Stimulated activated CD4-positive, alpha-beta T cell treated with anti-CD3 and anti-CD28 coated beads, Interleukin-4, amount 100 ng/mL, for 48 hours (primary cell): ENCODE data around the gene SLC5A2.
"Not testable (repeated sequence)": the region's sequence is repeated elsewhere in the genome, so short reads cannot be mapped to it uniquely, and the experiment has no call there.

ENCODE experiments used
- DNase-seq, 2 donors: peaks; one replicate each; pipeline ENCODE4 v3.0.0-alpha.2; 2020; ENCODE audit warnings: low read depth in 2 of 2

SLC5A2 gene

GRCh38 chr16:31496670-31497069 lies 13.7 kb downstream of the SLC5A2 start:
- DNase-seq: no peak

- no peak for DNase-seq
These were observed 15.6 kb downstream of the SLC5A2 start for GRCh38 chr16:31498493-31498892.

DNA sequence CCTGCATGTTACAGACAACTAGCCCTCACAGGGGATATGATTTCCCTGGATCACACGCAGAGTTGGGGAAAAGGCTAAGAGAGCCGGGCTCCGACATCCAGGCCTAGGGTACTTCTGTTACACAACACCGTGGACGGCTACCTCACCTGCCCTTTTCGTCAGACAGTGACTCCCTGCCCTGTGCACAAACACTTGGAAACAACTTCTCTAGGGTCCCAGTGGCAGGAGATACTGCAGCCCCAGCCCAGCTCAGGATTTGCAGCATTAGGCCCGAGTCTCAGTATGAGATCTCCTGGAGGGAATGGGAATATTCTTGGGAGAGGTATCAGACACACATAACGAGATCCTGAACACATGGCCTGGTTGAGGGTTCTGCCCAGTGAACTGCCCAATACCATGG lies 17.0 kb downstream of the SLC5A2 start:
- no peak for DNase-seq

GRCh38 chr16:31501226-31501965 lies 18.5 kb downstream of the SLC5A2 start:
- DNase-seq: no peak

- DNase-seq: no peak
These were observed 19.0 kb downstream of the SLC5A2 start for GRCh38 chr16:31501966-31502348.

DNA sequence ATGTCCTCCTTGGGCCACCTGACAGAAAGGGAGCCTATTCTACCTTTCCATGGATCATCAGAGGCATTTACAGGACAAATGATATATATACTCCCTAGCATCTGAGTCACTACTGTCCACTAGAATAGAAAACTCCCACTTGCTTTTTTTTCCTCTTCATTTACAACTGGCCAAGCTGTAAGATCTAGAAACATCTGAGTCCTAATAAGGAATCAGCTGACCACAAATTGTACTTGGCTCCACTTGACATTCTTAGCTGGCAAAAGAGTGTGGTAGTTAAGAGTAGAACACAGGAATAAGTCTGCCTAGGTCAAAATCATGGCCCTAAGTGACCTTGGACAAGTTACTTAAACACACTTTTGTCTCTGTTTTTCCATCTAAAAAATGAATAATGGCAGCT lies 20.1 kb downstream of the SLC5A2 start:
- DNase-seq: no peak

- DNase-seq: not testable (repeated sequence)
These were observed 20.6 kb downstream of the SLC5A2 start for GRCh38 chr16:31503555-31503954.

- DNase-seq: no peak
These were observed 21.2 kb downstream of the SLC5A2 start for GRCh38 chr16:31504159-31504558.

- DNase-seq: no peak
These were observed 22.6 kb downstream of the SLC5A2 start for GRCh38 chr16:31505483-31505882.

DNA sequence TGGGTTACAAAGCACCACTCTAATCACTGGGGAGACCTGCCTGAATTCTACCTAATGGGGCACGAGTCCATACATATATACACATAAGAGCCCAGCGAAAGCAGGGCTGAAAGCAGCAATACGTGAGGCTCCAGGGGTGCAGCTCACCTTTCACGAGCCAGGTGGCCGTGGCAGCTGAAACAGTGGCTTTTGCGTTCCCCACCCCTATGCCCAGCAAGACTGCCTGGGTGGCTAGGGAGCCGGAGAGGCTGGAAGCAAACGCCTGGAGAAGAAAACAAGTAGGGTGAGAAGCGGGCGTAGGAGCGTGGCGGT lies 24.6 kb downstream of the SLC5A2 start:
- DNase-seq: no peak

DNA sequence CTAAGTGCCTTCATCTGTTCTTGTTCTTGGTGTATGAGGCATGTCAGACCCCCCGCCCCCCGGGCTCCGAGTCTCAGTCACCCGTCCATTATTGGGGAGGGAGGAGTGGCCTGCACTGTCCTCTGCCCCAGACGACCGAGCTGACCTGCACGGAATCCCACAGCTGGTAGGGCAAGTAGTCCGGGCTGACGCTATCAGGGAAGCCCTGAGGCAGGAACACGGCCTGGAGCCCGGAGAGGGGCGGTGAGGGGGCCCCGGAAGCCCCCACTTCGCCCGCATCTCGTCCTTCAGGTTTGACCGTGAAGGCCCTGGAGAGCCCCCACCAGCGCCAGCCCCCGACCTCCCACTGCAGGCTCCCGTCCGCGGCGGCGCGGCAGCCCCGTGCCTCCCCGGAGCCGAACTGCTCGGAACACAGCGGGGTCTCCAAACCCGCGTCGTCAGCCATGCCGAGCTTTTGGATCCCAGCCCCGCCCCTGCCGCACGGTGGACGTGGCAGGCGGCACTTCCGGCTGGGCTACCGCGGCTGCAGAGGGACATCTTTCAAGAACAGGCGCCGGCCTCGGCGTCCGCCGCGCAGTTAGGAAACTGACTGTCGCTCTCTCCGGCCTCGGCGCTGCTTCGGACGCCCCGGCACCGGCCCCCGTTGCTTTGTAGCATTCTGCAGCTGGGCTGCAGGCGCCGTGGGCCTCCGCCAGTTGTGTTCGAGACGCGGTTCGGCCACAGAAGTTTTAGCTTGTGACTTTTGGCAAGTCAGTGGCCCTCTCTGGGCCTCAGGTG lies 25.2 kb downstream of the SLC5A2 start, which contains the start of gene RUSF1:
Gene RUSF1 (minus strand): TSS at position 463 of the 777 bp plus-strand sequence. CDS start 18 bp downstream, at position 445.
- peak; percentile 76 to 84 for DNase-seq

GRCh38 chr16:31508706-31509195 lies 25.8 kb downstream of the SLC5A2 start:
- no peak for DNase-seq

- DNase-seq: no peak
These were observed 30.2 kb downstream of the SLC5A2 start for GRCh38 chr16:31513126-31513525.

- DNase-seq: no peak
These were observed 31.0 kb downstream of the SLC5A2 start for GRCh38 chr16:31513884-31514283.

DNA sequence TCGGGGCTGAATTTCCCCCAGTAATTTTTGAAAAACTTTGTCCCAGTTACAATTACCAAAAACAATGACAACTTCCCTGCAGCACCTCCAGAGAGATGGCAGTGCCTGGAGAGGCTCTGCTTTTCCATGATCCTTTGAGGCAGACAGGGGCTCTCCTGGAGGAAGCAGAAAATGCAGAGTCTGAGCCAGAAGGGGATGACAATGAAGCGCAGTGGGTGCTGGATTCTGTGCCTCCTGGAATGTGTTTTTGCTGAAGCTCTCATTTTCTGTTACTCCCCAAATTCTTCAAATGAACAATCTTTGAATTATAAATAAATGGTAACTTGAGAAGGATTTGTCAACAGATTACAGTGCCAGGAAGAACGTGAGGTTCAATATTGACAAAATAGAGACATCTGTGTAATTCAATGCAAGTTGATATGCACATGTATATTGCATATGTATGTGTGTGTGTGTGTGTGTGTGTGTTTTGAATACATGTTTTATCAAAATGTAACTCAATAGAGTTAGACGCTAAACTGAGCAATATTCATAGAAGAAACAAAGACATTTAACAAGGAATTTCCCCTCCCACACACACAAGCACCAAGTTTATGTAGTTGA lies 35.0 kb downstream of the SLC5A2 start:
- no peak for DNase-seq

DNA sequence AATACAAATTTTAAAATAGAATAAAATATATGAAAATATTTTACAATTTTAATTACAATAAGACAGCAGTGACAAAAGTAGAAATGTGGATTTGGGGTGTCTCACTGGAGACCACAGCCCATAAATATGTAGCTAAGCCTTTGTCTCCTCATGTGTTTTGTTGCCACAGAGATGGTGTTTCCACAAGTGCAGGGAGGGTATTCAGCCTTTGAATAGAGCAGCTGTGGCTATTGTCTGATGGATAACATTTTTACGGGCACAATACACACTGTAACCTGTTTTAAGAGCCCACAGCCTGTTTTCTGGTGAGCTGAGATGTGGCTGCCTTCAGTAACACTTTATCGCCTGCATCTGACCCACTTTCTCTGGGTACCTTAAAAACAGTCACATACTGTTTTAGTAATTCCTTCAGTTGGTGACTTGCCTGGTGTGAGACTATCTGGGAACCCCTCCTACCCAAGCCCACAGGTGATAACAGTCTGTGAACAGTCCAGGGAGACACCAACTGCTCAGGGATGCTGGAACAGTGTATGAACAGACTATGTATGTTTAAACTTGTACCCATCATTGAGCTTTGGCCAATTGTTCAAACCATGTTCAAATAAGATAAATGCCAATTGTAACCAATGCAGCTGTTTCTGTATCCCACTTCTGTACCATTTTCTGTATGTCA lies 37.0 kb downstream of the SLC5A2 start:
- no peak for DNase-seq

- DNase-seq: no peak
These were observed 38.4 kb downstream of the SLC5A2 start for GRCh38 chr16:31521368-31521767.

DNA sequence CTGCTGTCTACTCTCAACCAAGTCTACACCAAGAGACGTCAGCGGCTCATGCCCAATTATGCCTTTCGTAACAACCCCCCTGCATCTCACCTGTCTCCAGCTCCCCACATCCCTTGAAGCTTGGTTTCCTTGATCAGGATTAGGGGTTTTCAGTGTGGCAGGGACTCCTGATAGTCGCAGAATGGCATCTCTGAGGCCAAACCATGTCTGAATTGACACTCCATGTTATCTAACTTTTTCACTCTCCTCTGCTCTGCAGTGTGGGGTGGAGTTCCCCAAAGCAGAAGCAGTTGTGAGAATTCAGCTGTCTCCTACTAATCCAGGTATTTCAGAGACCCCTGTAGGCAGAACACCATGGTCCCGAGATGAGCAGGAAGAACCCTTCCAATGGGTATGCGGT lies 39.1 kb downstream of the SLC5A2 start:
- DNase-seq: no peak

DNA sequence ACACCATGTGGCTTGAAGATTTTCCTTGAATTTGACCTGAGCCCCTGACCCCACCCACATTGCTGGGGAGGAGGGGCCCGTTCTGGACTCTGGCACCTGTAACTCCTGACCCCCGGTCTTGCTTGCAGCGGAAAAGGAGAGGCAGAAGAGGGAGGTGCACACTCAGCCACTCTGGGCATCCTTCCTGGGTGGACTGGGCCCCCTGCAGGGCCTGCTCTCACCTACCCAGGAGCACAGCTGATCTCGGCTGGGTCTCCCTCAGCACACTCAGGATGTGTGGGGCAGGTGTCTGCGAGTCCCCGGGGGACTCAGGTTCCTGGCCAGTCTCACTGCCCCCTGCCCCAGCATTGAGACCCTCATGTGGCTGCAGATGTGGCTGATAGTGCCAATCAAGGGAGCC lies 40.8 kb downstream of the SLC5A2 start:
- DNase-seq: not testable (repeated sequence)

- DNase-seq: no peak
These were observed 42.2 kb downstream of the SLC5A2 start for GRCh38 chr16:31525113-31525512.

DNA sequence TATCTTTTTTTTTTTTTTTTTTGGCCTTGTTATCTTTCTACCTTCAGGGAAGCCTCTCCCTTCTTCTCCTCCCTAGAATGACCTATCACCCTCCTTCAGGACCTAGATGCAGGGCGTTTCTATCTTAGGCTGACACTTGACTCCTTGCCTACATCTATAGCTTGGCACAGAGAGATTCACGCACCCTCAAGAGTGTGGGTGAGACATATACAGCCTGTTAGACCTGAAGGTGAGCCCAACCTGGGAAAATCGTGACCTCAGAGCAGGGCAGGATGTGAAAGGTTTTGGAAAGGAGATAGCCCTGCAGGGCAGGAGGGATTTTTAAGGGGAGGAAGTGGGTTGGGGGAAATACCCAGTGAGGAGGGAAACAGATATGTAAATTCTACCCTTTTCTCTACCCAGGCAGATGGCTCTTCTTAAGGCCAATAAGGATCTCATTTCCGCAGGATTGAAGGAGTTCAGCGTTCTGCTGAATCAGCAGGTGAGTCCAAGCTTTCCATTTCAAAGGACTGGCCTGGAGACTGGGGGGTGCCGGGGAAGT lies 44.9 kb downstream of the SLC5A2 start, which contains the start of gene AHSP:
Gene AHSP (plus strand): TSS at position 167 of the 541 bp plus-strand sequence. CDS start 240 bp downstream, at position 407.
- DNase-seq: no peak
